Fibroblast of pulmonary artery (primary cell): ENCODE results near the gene NKD2.

Experiments used
- DNase-seq: peaks from one replicate; pipeline ENCODE4 v3.0.0-alpha.2; 2010; ENCODE audit warnings: low read depth
- H3K4me3 ChIP-seq: replicated peaks from 2 replicates; pipeline ENCODE4 v1.5.1; 2011; ENCODE audit warnings: low read depth, mild to moderate bottlenecking, control low read depth, low read length, moderate library complexity
- TF ChIP-seq, protein P1 (sequence below): IDR thresholded peaks from 2 replicates; pipeline ENCODE4 v1.5.1; 2011; ENCODE audit warnings: mild to moderate bottlenecking, control low read depth, low read length, inconsistent platforms; ENCODE audit errors: missing control alignments

Gene NKD2

DNA sequence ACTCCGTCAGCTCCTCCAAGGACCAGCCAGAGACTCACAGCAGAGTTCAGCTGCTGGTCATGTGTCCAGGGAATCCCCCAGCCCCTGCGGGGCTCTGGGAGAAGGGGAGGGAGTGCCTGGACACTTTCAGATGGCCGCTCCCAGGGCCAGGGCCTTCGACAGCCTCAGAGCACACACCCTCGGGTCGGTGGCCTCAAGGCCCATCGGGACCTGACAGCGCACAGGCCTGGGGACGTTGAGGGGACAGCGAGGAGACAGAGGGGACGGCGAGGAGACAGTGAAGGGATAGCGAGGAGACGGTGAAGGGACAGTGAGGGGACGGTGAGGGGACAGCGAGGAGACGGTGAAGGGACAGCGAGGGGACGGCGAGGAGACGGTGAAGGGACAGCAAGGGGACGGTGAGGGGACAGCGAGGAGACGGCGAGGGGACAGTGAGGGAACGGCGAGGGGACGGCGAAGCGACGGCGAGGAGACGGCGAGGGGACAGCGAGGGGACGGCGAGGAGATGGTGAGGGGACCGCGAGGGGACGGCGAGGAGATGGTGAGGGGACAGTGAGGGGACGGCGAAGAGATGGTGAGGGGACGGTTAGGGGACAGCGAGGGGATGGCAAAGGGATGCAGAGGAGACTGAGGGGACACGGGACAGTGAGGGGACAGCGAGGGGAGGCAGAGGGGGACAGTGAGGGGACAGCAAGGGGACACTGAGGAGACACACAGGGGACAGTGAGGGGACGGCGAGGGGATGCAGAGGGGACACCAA lies 56.0 kb downstream of the NKD2 start:
- DNase-seq: no peak
- H3K4me3 ChIP-seq: no peak overlapping the region
- TF ChIP-seq, protein P1, sequence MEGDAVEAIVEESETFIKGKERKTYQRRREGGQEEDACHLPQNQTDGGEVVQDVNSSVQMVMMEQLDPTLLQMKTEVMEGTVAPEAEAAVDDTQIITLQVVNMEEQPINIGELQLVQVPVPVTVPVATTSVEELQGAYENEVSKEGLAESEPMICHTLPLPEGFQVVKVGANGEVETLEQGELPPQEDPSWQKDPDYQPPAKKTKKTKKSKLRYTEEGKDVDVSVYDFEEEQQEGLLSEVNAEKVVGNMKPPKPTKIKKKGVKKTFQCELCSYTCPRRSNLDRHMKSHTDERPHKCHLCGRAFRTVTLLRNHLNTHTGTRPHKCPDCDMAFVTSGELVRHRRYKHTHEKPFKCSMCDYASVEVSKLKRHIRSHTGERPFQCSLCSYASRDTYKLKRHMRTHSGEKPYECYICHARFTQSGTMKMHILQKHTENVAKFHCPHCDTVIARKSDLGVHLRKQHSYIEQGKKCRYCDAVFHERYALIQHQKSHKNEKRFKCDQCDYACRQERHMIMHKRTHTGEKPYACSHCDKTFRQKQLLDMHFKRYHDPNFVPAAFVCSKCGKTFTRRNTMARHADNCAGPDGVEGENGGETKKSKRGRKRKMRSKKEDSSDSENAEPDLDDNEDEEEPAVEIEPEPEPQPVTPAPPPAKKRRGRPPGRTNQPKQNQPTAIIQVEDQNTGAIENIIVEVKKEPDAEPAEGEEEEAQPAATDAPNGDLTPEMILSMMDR: no peak

DNA sequence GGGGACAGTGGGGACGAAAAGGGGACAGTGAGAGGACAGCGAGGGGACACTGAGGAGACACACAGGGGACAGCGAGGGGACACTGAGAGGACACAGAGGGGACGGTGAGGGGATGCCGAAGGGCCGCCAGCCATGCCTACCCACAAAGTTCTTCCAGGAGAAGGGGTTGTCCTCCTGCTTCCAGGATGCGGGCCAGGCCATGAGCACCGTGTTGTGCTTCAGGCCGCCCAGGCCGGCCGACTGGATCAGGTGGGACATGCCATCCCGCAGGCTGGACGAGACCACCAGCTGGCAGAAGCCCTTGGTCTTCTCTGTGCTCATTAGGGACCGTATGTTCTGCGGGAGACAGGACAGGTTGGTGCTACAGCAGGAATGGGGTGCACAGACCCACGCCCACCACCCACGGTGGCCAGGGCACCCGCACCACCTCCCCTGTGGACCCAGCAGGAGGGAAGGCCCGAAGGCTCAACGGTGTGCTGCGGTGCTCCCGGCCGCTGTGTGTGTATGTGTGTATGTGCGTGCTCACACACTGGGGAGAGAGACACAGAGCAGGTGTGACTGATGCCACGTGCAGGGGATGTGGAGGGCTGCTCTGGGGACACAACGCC lies 56.6 kb downstream of the NKD2 start:
- TF ChIP-seq, protein P1: no peak
- DNase-seq: no peak
- H3K4me3 ChIP-seq: no peak overlapping the region

DNA sequence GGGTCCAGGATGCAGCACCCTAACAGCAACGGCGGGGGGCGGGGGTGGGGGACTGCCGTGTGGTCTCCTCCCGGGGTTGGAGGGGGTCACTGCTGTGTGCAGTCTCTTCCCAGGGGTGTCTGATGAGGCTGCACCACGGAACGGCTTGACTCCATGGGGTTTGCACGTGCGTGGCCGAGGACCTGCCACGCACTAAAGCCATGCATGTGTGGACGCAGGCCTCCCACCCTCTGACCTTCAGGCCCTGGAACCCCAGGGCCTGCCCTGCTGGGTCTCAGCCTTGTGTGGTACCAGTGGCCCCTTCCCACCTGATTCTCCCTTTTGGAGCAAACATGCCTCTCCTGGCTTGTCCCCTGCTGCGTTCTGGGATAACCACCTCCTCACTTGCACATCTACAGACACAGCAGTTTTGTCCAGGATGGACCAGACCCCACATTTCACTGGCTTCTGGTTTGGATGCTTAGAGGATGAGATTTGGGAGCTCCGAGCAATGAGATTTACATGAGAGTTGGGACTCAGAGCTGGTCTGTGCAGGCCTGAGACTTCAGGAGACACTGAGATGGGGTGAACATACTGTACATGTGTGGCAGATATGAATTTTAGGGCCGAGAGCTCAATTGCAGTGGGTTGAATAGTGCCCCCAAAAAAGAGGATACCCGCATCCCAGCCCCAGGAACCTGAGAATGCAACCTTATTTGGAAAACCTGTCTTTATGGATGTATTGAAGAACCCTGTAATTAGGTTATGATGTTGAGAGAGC lies 57.5 kb downstream of the NKD2 start:
- no peak for DNase-seq
- H3K4me3 ChIP-seq: no peak overlapping the region
- TF ChIP-seq, protein P1: no peak

DNA sequence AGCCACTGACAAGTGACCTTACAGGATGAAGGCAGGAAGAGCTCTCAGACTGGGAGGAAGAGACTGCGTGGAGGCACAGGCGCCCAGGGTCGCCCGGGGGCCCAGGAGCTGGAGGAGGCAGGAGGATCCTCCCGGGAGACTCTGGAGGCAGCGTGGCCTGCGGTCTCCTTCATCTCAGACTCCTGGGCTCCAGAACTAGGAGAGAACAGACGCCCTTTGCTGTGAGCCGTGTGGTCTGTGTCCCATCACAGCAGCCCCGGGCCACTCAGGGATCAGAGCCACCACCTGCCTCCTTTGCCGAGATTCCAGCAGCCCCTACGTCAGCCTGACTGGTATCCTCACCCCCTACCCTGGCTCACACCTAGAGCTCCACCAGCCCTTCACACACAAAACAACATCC lies 58.1 kb downstream of the NKD2 start:
- DNase-seq: no peak
- no peak overlapping the region for H3K4me3 ChIP-seq
- TF ChIP-seq, protein P1: no peak

DNA sequence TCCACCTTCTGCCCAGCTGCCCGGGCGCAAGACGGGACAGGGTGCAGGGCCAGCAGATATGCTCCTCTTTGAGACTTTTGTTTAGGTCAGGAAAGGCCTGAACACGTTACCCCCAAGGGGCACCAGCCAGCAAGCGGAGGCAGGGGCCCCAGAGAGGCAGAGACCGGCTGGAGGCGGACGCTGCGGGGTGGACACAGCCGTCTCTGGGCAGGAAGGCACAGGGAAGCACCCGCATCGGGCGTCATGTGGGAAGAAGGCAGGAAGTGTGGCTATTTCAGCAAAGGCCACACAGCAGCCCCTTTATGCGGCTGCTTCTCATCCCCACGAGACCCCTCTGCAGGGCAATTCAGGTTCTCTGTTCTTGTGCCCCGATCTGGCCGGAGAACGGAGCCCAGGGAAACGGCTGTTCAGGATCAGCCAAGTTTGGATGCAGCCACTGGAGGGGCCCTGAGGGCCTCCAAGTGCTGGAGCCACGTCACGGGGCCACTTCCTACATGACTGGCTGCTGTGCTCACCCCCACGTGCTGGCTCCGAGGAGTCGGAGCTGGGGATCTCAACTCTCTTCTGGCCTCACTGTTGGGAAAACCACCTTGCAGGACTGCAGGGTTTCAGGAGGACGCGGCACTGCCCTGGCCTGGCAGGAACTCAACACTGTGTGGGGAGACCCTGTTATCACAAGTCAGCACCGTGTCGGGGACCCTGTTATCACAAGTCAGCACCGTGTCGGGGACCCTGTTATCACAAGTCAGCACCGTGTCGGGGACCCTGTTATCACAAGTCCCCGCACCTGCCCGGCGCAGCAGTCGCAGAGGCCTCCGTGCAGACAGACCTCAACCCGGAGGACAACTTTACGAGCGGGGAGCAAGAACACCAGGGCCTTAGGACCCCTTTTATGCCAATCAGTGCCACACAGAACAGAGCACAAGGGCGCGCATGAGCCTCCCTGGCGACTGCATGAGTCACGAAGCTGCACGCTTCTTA lies 58.8 kb downstream of the NKD2 start:
- peak; percentile 12 for DNase-seq
- H3K4me3 ChIP-seq: no peak overlapping the region
- TF ChIP-seq, protein P1: no peak

DNA sequence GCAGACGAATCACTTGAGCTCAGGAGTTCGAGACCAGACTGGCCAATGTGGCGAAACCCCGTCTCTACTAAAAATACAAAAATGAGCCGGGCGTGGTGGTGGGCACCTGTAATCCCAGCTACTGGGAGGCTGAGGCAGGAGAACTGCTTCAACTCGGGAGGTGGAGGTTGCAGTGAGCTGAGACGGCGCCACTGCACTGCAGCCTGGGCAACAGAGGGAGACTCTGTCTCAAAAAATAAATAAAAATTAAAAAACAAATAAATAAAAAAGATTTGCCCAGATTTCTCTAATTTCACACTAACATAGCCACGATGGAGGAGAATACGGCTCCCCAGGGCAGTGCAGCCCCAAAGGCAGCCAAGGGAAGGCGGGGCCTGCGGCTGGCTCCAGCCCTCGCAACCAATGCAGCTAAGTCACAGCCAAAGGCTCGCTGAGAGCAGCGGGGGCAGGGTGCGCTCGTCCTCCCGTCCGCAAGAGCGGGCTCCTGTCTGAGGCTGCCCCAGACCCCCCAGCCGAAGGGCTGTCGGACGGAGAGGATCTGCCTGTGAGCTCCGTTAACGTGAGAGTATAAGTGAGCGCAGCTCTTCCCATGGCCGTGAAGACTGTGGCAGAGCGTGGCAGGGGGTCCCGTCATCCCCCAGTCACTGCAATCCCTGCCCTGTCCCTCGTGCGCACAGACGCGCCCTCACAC lies 59.7 kb downstream of the NKD2 start:
- no peak for DNase-seq
- no peak overlapping the region for H3K4me3 ChIP-seq
- TF ChIP-seq, protein P1: no peak
